Hepatocyte (in vitro differentiated cells): ENCODE results near the gene HOXA6. TPM values are rescaled to one million over a fixed set of nuclear protein-coding genes. Genes with fewer than 3 reads are reported as not detected.

Experiments used
- DNase-seq: peaks from one replicate; pipeline ENCODE4 v3.0.0-alpha.2; 2016; ENCODE audit warnings: low spot score
- H2AFZ ChIP-seq: fragments of 200-600 bp; sonication (generic); 2 replicates; pipeline ENCODE4 v1.6.0; 2016; ENCODE audit warnings: antibody characterized with exemption, mild to moderate bottlenecking
- H3K27ac ChIP-seq: fragments of 200-600 bp; sonication (generic); 2 replicates; pipeline ENCODE4 v1.5.1; 2016; ENCODE audit warnings: mild to moderate bottlenecking
- H3K27me3 ChIP-seq: fragments of 200-600 bp; sonication (generic); 2 replicates; pipeline ENCODE4 v1.6.1; 2016
- H3K36me3 ChIP-seq: fragments of 200-600 bp; sonication (generic); replicated peaks from 2 replicates; pipeline ENCODE4 v1.5.1; 2016; ENCODE audit warnings: low read depth; ENCODE audit not compliant: insufficient read depth
- H3K4me1 ChIP-seq: fragments of 200-600 bp; sonication (generic); 2 replicates; pipeline ENCODE4 v1.5.1; 2016; ENCODE audit warnings: mild to moderate bottlenecking, moderate library complexity; ENCODE audit not compliant: insufficient read depth
- H3K4me2 ChIP-seq: fragments of 200-600 bp; sonication (generic); 2 replicates; pipeline ENCODE4 v1.6.0; 2016
- H3K4me3 ChIP-seq: fragments of 200-600 bp; sonication (generic); 2 replicates; pipeline ENCODE4 v1.5.1; 2016; ENCODE audit warnings: mild to moderate bottlenecking
- H3K79me2 ChIP-seq: fragments of 200-600 bp; sonication (generic); 2 replicates; pipeline ENCODE4 v1.6.0; 2017; ENCODE audit warnings: mild to moderate bottlenecking
- H3K9me2 ChIP-seq: fragments of 200-600 bp; sonication (generic); replicated peaks from 2 replicates; pipeline ENCODE4 v1.6.0; 2017; ENCODE audit warnings: mild to moderate bottlenecking; ENCODE audit not compliant: insufficient read depth
- H3K9me3 ChIP-seq: fragments of 200-600 bp; sonication (generic); 2 replicates; pipeline ENCODE4 v1.5.1; 2016; ENCODE audit warnings: low read depth, mild to moderate bottlenecking
- H4K20me1 ChIP-seq: fragments of 200-600 bp; sonication (generic); 2 replicates; pipeline ENCODE4 v1.6.0; 2016; ENCODE audit warnings: mild to moderate bottlenecking; ENCODE audit not compliant: insufficient read depth, poor library complexity, severe bottlenecking
- EZH2 ChIP-seq: fragments of 200-600 bp; sonication (generic); IDR thresholded peaks from 2 replicates; pipeline ENCODE4 v1.6.1; 2016; ENCODE audit warnings: antibody characterized with exemption, mild to moderate bottlenecking, borderline replicate concordance
- EZH2phosphoT487 ChIP-seq: fragments of 200-600 bp; sonication (generic); IDR thresholded peaks from one replicate; pipeline ENCODE4 v1.6.1; 2018; ENCODE audit warnings: antibody characterized with exemption, mild to moderate bottlenecking, low read depth, moderate library complexity; ENCODE audit not compliant: unreplicated experiment, severe bottlenecking
- WGBS: methylation state at CpG from one replicate; pipeline ENCODE4 v1.1.6; 2016; ENCODE audit warnings: low lambda C conversion rate; ENCODE audit errors: missing lambda C conversion rate; 5-methylcytosine and 5-hydroxymethylcytosine counted together
- polyA plus RNA-seq: library from polyadenylated mRNA; unstranded; fragments of >200 nt; fragmentation: Nextera tagmentation; extraction: Ambion mirVana; gene quantifications from 2 replicates; pipeline ENCODE4 v1.2.1, GENCODE V29; 2016
- total RNA-seq: library from RNA; depleted of rRNA; stranded (reverse); fragments of >200 nt; gene quantifications from 2 replicates; pipeline ENCODE4 v1.2.3, GENCODE V29; 2014
- TF ChIP-seq, protein P1 (sequence below): fragments of 200-600 bp; sonication (generic); IDR thresholded peaks from 2 replicates; pipeline ENCODE4 v1.5.1; 2016; ENCODE audit warnings: antibody characterized with exemption, mild to moderate bottlenecking; ENCODE audit not compliant: poor library complexity

The HOXA6 gene
- total and polyA plus RNA-seq, 2 experiments from 2014 or later: 0.23 TPM; not detected in 1

DNA sequence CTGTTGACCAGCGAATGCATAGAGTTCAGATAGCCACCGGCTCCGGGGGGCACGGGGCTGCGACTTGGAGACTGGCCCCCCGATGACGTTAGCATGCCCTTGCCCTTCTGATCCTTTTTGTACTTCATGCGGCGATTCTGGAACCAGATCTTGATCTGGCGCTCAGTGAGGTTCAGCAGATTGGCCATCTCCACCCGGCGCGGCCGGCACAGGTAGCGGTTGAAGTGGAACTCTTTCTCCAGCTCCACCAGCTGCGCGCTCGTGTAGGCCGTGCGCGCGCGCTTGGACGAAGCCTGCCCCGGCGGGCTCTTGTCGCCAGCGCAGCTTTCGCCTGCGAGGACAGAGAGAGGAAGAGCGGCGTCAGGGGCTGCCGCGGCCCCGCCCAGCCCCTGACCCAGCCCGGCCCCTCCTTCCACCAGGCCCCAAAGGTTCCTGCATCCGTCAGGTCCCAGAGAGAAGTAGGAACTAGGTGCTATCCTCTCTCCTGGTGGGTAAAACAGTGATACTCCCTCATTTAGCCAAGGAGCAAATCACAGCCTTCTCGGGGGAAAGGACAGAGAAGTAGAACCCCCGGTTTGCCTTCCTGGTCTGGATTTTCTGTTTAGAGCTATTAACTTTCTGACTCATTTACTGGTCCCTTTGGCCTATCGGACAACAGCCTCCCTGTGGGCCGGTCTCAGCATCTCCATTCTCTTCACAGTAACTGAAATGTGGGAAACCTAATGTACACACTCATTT, 39.0 kb downstream of the HOXA6 start:
- H3K4me2 ChIP-seq: peak overlapping the region; percentile 59
- no peak overlapping the region for H2AFZ ChIP-seq
- H4K20me1 ChIP-seq: peaks cover under 1% of the 10 kb centered on the region
- no peaks in the 10 kb centered on the region for H3K36me3 ChIP-seq
- H3K27ac ChIP-seq: no peak overlapping the region
- no peak overlapping the region for H3K4me3 ChIP-seq
- whole genome bisulfite sequencing: 41% methylated on average over 28 of the region's 41 CpGs
- TF ChIP-seq EZH2: no peak
- TF ChIP-seq EZH2phosphoT487: peak; percentile 16
- peaks cover 89% of the 10 kb centered on the region for H3K27me3 ChIP-seq
- peaks cover 20% of the 10 kb centered on the region for H3K4me1 ChIP-seq
- no peaks in the 10 kb centered on the region for H3K9me2 ChIP-seq
- peaks cover 14% of the 10 kb centered on the region for H3K79me2 ChIP-seq
- H3K9me3 ChIP-seq: no peaks in the 10 kb centered on the region
- no peak for DNase-seq

DNA sequence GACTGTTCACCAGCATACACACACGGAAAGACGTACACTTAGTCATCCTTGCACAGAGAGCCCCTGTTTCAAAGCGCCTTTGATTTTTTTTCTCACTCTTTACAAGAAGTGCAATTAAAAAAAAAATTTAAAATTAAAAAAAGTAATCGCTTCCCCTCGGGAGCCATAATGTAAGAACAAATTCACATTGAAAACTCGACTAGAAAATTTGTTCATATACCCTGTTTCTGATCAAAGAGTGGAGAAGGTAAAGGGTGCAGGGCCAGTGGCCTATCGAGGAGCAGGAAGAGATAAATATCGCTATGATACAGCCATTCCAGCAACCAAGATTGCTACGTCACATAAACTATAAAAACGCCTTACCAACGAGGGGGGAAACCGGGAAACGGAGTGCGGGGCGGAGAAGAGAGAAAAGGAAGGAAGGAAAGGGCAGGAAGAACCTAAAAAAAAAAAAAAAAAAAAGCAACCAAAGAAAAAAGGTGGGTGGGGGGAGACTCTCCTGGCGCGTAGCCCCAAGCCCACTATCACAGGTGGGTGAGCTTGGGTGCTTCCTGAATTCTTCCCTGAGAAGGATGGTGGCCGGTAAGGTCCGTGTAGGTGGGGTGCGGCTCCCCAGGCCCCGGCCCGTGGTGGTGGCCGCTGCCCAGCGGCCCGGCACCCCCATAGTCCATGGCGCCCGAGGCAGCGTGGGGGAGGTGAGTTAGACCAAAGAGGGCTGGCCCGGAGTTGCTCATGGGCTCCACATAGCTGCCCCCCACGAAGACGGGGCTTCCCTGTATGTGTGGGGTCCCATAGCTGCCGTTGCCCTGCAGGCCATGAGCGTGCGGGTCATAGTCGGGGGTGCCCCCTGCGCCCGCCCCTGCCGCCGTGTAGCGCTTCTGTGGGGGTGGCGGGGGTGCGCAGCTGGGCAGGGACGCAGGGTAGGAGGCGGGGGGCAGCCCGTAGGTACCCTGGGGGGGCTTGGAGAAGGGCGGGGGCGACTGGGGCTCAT, 39.9 kb downstream of the HOXA6 start:
- TF ChIP-seq, protein P1, sequence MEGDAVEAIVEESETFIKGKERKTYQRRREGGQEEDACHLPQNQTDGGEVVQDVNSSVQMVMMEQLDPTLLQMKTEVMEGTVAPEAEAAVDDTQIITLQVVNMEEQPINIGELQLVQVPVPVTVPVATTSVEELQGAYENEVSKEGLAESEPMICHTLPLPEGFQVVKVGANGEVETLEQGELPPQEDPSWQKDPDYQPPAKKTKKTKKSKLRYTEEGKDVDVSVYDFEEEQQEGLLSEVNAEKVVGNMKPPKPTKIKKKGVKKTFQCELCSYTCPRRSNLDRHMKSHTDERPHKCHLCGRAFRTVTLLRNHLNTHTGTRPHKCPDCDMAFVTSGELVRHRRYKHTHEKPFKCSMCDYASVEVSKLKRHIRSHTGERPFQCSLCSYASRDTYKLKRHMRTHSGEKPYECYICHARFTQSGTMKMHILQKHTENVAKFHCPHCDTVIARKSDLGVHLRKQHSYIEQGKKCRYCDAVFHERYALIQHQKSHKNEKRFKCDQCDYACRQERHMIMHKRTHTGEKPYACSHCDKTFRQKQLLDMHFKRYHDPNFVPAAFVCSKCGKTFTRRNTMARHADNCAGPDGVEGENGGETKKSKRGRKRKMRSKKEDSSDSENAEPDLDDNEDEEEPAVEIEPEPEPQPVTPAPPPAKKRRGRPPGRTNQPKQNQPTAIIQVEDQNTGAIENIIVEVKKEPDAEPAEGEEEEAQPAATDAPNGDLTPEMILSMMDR: no peak
- TF ChIP-seq EZH2 (no peak), EZH2phosphoT487 (no peak)
- Histone ChIP-seq H3K9me2 (no peaks in the 10 kb centered on the region), H3K9me3 (no peaks in the 10 kb centered on the region), H4K20me1 (peaks cover 4% of the 10 kb centered on the region), H3K27me3 (peaks cover 92% of the 10 kb centered on the region), H3K27ac (no peak overlapping the region), H3K36me3 (no peaks in the 10 kb centered on the region), H3K79me2 (peaks cover 12% of the 10 kb centered on the region), H2AFZ (no peak overlapping the region), H3K4me2 (peak overlapping the region; percentile 59), H3K4me3 (no peak overlapping the region), H3K4me1 (peaks cover 17% of the 10 kb centered on the region)
- 39% methylated on average over 37 of the region's 47 CpGs for WGBS
- no peak for DNase-seq

DNA sequence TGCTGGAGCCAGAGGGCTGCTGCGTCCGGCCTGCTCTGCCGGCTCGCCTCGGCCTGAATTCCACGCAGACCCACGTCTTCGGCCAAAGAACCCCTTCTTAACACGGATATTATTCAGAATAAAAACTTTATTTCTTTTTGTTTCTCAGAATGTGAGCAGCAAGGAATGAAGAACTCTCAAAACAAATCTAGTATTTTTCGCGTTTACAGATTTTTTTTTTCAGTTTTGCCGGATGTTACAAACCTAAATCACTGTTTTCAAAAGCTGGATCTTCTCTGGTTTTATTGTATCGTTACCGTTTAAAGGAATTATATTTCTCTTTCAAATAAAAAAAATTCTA, 40.7 kb downstream of the HOXA6 start:
- 30% methylated on average over 14 of the region's 14 CpGs for WGBS
- peak; percentile 22 for TF ChIP-seq EZH2
- no peak for TF ChIP-seq EZH2phosphoT487
- H3K27me3 ChIP-seq: peaks cover 92% of the 10 kb centered on the region
- no peaks in the 10 kb centered on the region for H3K36me3 ChIP-seq
- peak overlapping the region; percentile 68 for H3K4me2 ChIP-seq
- no peaks in the 10 kb centered on the region for H3K9me2 ChIP-seq
- H3K79me2 ChIP-seq: peaks cover 4% of the 10 kb centered on the region
- H3K4me1 ChIP-seq: peaks cover 17% of the 10 kb centered on the region
- H3K27ac ChIP-seq: no peak overlapping the region
- no peak for DNase-seq
- H3K4me3 ChIP-seq: no peak overlapping the region
- H4K20me1 ChIP-seq: peaks cover 4% of the 10 kb centered on the region
- H2AFZ ChIP-seq: no peak overlapping the region
- H3K9me3 ChIP-seq: no peaks in the 10 kb centered on the region

DNA sequence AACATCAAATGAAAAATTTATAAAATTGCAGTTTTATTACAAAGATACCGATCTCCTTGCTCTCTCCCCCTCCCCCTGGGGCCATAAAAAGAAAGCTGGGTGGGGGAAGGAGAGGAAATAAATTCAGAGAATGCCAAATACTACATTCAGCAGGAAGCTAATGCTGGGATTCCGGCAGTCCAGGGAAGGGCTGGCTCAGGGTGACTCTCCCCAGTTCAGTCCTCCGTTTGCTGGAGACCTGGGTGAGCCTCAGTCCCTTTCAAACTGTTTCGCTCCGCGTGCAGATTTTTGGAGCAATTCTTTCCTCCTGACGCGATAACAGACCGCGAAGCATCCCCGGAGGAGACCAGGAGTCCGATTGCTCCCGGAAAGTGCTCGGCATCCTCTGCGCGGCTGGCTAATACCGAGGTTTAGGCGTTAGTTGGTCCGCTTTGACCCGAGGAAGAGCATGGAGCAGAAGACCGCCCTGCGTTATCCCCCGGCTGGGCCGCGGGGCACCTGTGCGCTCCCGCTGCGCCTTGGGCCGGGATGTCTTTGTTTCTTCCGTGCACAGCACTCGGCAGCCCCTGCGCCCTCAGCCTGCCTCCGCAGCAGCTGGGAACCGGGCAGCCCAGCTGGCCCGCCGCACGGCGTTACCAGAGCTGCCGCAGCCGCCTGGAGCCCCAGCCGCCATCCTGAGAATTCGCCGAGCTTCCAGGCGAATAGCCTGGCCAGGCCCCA, 41.2 kb downstream of the HOXA6 start:
- 16% methylated on average over 44 of the region's 44 CpGs for WGBS
- H3K4me3 ChIP-seq: no peak overlapping the region
- H3K4me2 ChIP-seq: peak overlapping the region; percentile 68
- peaks cover 92% of the 10 kb centered on the region for H3K27me3 ChIP-seq
- no peaks in the 10 kb centered on the region for H3K9me3 ChIP-seq
- H4K20me1 ChIP-seq: peaks cover 4% of the 10 kb centered on the region
- peaks cover 14% of the 10 kb centered on the region for H3K4me1 ChIP-seq
- H3K27ac ChIP-seq: no peak overlapping the region
- no peak for DNase-seq
- TF ChIP-seq EZH2phosphoT487: no peak
- TF ChIP-seq, protein P1: no peak
- peak; percentile 76 for TF ChIP-seq EZH2
- no peaks in the 10 kb centered on the region for H3K9me2 ChIP-seq
- peaks cover 4% of the 10 kb centered on the region for H3K79me2 ChIP-seq
- no peak overlapping the region for H2AFZ ChIP-seq
- no peaks in the 10 kb centered on the region for H3K36me3 ChIP-seq
